ENCODE results near the gene CDH19. TPM values are rescaled to one million over a fixed set of nuclear protein-coding genes. Genes with fewer than 3 reads are reported as not detected.

The CDH19 gene
- total RNA-seq, 4 donors from 2014 or later = 0.25 to 1.5 (median 1.2) TPM

DNA sequence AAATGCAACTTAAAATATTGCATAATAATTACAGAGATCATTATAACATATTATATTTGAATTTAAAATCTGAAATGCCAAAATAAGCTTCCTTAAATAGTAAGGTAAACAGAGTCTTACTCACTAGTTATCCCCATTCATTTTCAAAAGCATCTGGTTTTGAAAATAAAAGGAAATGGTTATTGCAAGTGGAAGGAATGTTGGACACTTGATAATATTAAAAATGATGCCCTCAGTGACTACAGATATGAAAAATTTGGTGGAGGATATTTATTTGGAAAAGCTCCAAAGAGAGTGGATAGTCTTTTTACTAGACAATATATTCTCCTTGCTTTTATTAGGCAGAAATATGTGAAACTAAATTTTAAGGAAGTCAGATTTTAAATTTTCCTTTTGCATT lies 39.7 kb downstream of the CDH19 start:
- H3K27ac ChIP-seq = no peak overlapping the region
- ATAC-seq = no peak
- DNase-seq = no peak
- no peaks in the 10 kb centered on the region for H3K9me3 ChIP-seq
- no peaks in the 10 kb centered on the region for H3K36me3 ChIP-seq
- no peak overlapping the region for H3K4me3 ChIP-seq
- H3K4me1 ChIP-seq = no peaks in the 10 kb centered on the region
- TF ChIP-seq POLR2A (IDR thresholded peaks at IDR 0.05) = no peak
- intact Hi-C loops (cut with DNase I; ENCODE audit: low total_unique reads) (no loop called here), in situ Hi-C loops (cut with MboI; ENCODE audit: low sequenced_read_pairs in 4 of 4) (loop anchor here in 1 of 4 donors (10.0 kb wide), 1 partner anchor 181 kb away; no protein-coding TSS in a partner anchor)
- no peaks in the 10 kb centered on the region for H3K27me3 ChIP-seq

DNA sequence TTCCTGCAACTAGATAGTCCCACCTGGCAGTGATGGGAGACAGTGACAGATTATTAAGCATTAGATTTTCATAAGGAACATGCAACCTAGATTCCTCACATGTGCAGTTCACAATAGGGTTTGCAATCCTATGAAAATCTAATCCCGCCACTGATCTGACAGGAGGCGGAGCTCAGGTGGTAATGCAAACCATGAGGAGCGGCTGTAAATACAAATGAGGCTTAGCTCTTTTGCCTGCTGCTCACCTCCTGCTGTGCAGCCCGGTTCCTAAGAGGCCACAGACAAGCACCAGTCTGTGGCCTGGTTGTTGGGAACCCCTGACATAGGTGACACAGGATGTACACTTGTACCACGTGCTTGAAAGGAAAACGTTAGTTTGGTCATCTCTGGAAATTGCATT lies 41.6 kb downstream of the CDH19 start:
- Histone ChIP-seq H3K27ac (no peak overlapping the region), H3K4me1 (no peaks in the 10 kb centered on the region), H3K4me3 (no peak overlapping the region), H3K9me3 (no peaks in the 10 kb centered on the region), H3K36me3 (no peaks in the 10 kb centered on the region), H3K27me3 (no peaks in the 10 kb centered on the region)
- no peak for DNase-seq
- TF ChIP-seq POLR2A (IDR thresholded peaks at IDR 0.05) = no peak
- TF ChIP-seq CTCF (IDR thresholded peaks at IDR 0.05 in 4 of 5, conservative IDR thresholded peaks at IDR 0.05 in 1 of 5) = no peak
- in situ Hi-C loops (cut with MboI; ENCODE audit: low sequenced_read_pairs in 4 of 4) (loop anchor here in 1 of 4 donors (10.0 kb wide), 1 partner anchor 183 kb away; no protein-coding TSS in a partner anchor), intact Hi-C loops (cut with DNase I; ENCODE audit: low total_unique reads) (no loop called here)
- no peak for ATAC-seq

GRCh38 chr18:66560094-66560493 lies 43.8 kb downstream of the CDH19 start:
- TF ChIP-seq CTCF (IDR thresholded peaks at IDR 0.05 in 4 of 5, conservative IDR thresholded peaks at IDR 0.05 in 1 of 5) (peak in 1 of 5 experiments; percentile 13), POLR2A (IDR thresholded peaks at IDR 0.05) (no peak)
- no peak overlapping the region for H3K27ac ChIP-seq
- ATAC-seq = no peak
- no peaks in the 10 kb centered on the region for H3K36me3 ChIP-seq
- no peak overlapping the region for H3K4me3 ChIP-seq
- intact Hi-C loops (cut with DNase I; ENCODE audit: low total_unique reads) (no loop called here), in situ Hi-C loops (cut with MboI; ENCODE audit: low sequenced_read_pairs in 4 of 4) (loop anchor here in 1 of 4 donors (10.0 kb wide), 1 partner anchor 185 kb away; no protein-coding TSS in a partner anchor)
- no peaks in the 10 kb centered on the region for H3K27me3 ChIP-seq
- no peaks in the 10 kb centered on the region for H3K9me3 ChIP-seq
- no peaks in the 10 kb centered on the region for H3K4me1 ChIP-seq
- DNase-seq = no peak

DNA sequence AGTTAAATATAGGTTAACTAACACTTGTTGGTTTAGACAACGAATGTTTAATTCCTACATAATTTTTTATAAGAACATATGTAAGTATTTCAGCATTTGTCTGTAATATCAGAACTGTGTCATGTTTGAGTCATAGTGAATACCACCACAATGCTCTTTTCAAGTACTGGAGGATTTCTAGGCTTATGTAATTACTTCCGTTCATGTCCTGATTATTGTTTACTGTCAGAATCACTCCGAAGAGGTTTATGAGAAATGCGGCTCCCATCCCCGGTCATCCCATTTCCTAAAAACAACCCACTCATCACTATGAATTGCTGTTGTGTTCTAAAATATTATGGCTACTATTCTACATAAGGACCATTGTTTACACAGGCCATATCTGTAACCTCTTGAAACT lies 45.1 kb downstream of the CDH19 start:
- in situ Hi-C loops (cut with MboI; ENCODE audit: low sequenced_read_pairs in 4 of 4) = no loop called here
- H3K27ac ChIP-seq = no peak overlapping the region
- DNase-seq = no peak
- no peak for ATAC-seq
- TF ChIP-seq CTCF (IDR thresholded peaks at IDR 0.05 in 4 of 5, conservative IDR thresholded peaks at IDR 0.05 in 1 of 5) (no peak), POLR2A (IDR thresholded peaks at IDR 0.05) (no peak)
- no peaks in the 10 kb centered on the region for H3K27me3 ChIP-seq
- H3K4me1 ChIP-seq = no peaks in the 10 kb centered on the region
- no peaks in the 10 kb centered on the region for H3K9me3 ChIP-seq
- no peaks in the 10 kb centered on the region for H3K36me3 ChIP-seq
- no peak overlapping the region for H3K4me3 ChIP-seq
- intact Hi-C loops (cut with DNase I; ENCODE audit: low total_unique reads) = no loop called here

GRCh38 chr18:66557091-66557490 lies 46.8 kb downstream of the CDH19 start:
- Histone ChIP-seq H3K27me3 (no peaks in the 10 kb centered on the region), H3K4me1 (no peaks in the 10 kb centered on the region), H3K36me3 (no peaks in the 10 kb centered on the region), H3K27ac (no peak overlapping the region), H3K4me3 (no peak overlapping the region), H3K9me3 (no peaks in the 10 kb centered on the region)
- in situ Hi-C loops (cut with MboI; ENCODE audit: low sequenced_read_pairs in 4 of 4) (no loop called here), intact Hi-C loops (cut with DNase I; ENCODE audit: low total_unique reads) (no loop called here)
- DNase-seq (no peak), ATAC-seq (no peak)
- no peak for TF ChIP-seq POLR2A (IDR thresholded peaks at IDR 0.05)
- TF ChIP-seq CTCF (IDR thresholded peaks at IDR 0.05 in 4 of 5, conservative IDR thresholded peaks at IDR 0.05 in 1 of 5) = no peak

Measured in gastrocnemius medialis (tissue), 4 donors.